Stimulated activated CD8-positive, alpha-beta memory T cell treated with anti-CD3 and anti-CD28 coated beads, Interleukin-7, amount 100 ng/mL, for 24 hours (primary cell): ENCODE measurements around the gene CLP1.
"Not testable (repeated sequence)": the region's sequence is repeated elsewhere in the genome, so short reads cannot be mapped to it uniquely, and the experiment has no call there.

Experiments used
- DNase-seq: peaks from one replicate; pipeline ENCODE4 v3.0.0-alpha.2; 2020; ENCODE audit warnings: low read depth

CLP1 gene

GRCh38 chr11:57641011-57641807 lies 16.4 kb upstream of the CLP1 start:
- DNase-seq = no peak

- DNase-seq = no peak
Observed at GRCh38 chr11:57643802-57644201, 13.8 kb upstream of the CLP1 start.

GRCh38 chr11:57644748-57645688 lies 12.5 kb upstream of the CLP1 start:
- DNase-seq = peak; percentile 69

GRCh38 chr11:57645689-57646085 lies 11.9 kb upstream of the CLP1 start:
- DNase-seq = no peak

- DNase-seq = no peak
Observed at GRCh38 chr11:57646194-57646798, 11.3 kb upstream of the CLP1 start.

- DNase-seq = no peak
Observed at GRCh38 chr11:57646799-57647303, 10.7 kb upstream of the CLP1 start.

- DNase-seq = no peak
Observed at GRCh38 chr11:57647372-57647771, 10.2 kb upstream of the CLP1 start.

GRCh38 chr11:57647960-57648800 lies 9.4 kb upstream of the CLP1 start:
- DNase-seq = no peak

- no peak for DNase-seq
Observed at GRCh38 chr11:57648801-57649735, 8.5 kb upstream of the CLP1 start.

- DNase-seq = peak; percentile 26
Observed at GRCh38 chr11:57649826-57650738, 7.5 kb upstream of the CLP1 start, which contains the start of gene YPEL4. YPEL4 (minus strand) TSS chr11:57649912; CDS start chr11:57647107, 2,805 bp downstream.

- no peak for DNase-seq
Observed at GRCh38 chr11:57650739-57651090, 6.8 kb upstream of the CLP1 start.

GRCh38 chr11:57651408-57651807 lies 6.2 kb upstream of the CLP1 start:
- no peak for DNase-seq

GRCh38 chr11:57652230-57652629 lies 5.3 kb upstream of the CLP1 start:
- not testable (repeated sequence) for DNase-seq

- no peak for DNase-seq
Observed at GRCh38 chr11:57652662-57653061, 4.9 kb upstream of the CLP1 start.

GRCh38 chr11:57653163-57653562 lies 4.4 kb upstream of the CLP1 start:
- DNase-seq = no peak

GRCh38 chr11:57656885-57657193 lies 723 bp upstream of the CLP1 start:
- DNase-seq = no peak

GRCh38 chr11:57658023-57658361 lies 430 bp downstream of the CLP1 start:
- DNase-seq = no peak

GRCh38 chr11:57659669-57660068 lies 2.1 kb downstream of the CLP1 start:
- no peak for DNase-seq

- no peak for DNase-seq
Observed at GRCh38 chr11:57662893-57663292, 5.3 kb downstream of the CLP1 start.

- DNase-seq = no peak
Observed at GRCh38 chr11:57663975-57664374, 6.4 kb downstream of the CLP1 start.
